Choroid plexus epithelial cell (primary cell): ENCODE measurements around the gene SPAG8.

ENCODE experiments used
- DNase-seq: peaks from one replicate; pipeline ENCODE4 v3.0.0-alpha.2; 2010; ENCODE audit warnings: low read depth
- H3K4me3 ChIP-seq: 2 replicates; pipeline ENCODE4 v1.5.1; 2011; ENCODE audit warnings: low read depth, mild to moderate bottlenecking, control low read depth, low read length, moderate library complexity
- CTCF ChIP-seq: conservative IDR thresholded peaks from 2 replicates; pipeline ENCODE4 v1.5.1; 2011; ENCODE audit warnings: low read depth, mild to moderate bottlenecking, control low read depth, inconsistent platforms, low read length, moderate library complexity

Gene SPAG8

GRCh38 chr9:35812025-35812602 is at the start of gene SPAG8:
Gene SPAG8, minus strand, starts transcription at chr9:35812262. Its CDS starts 115 bp downstream, at chr9:35812147.
- H3K4me3 ChIP-seq, result peak within 1 kb of the TSS; percentile 65
- peak; percentile 98 for DNase-seq
- peak; percentile 6 for TF ChIP-seq CTCF

GRCh38 chr9:35861161-35861897 is 49.3 kb upstream of the SPAG8 start:
- DNase-seq, result no peak
- no peak overlapping the region for H3K4me3 ChIP-seq
- TF ChIP-seq CTCF, result no peak

- H3K4me3 ChIP-seq, result no peak overlapping the region
- TF ChIP-seq CTCF, result no peak
- no peak for DNase-seq
Measured at GRCh38 chr9:35859990-35860339, 47.9 kb upstream of the SPAG8 start.

- TF ChIP-seq CTCF, result no peak
- DNase-seq, result no peak
Measured at GRCh38 chr9:35859310-35859989, 47.4 kb upstream of the SPAG8 start.

GRCh38 chr9:35858458-35858857 is 46.4 kb upstream of the SPAG8 start:
- H3K4me3 ChIP-seq, result no peak overlapping the region
- TF ChIP-seq CTCF, result no peak
- no peak for DNase-seq

More at GRCh38 chr9:35859310-35859989, 47.4 kb upstream of the SPAG8 start:
- no peak overlapping the region for H3K4me3 ChIP-seq

- TF ChIP-seq CTCF, result no peak
- no peak for DNase-seq
- no peak overlapping the region for H3K4me3 ChIP-seq
Measured at GRCh38 chr9:35856882-35857281, 44.8 kb upstream of the SPAG8 start.

GRCh38 chr9:35856206-35856605 is 44.1 kb upstream of the SPAG8 start:
- DNase-seq, result no peak
- H3K4me3 ChIP-seq, result no peak overlapping the region
- no peak for TF ChIP-seq CTCF
